ENCODE results near the gene SPPL3. TPM values are rescaled to one million over a fixed set of nuclear protein-coding genes. Genes with fewer than 3 reads are reported as not detected.

Gene SPPL3
- total RNA-seq, 2 donors from 2014 or later: 44.6 to 60.7 TPM

GRCh38 chr12:120726961-120727360, 177.2 kb downstream of the SPPL3 start:
- no peak overlapping the region for H3K4me3 Mint-ChIP-seq
- H3K36me3 Mint-ChIP-seq (ENCODE audit: low read depth): peaks cover 6% of the 10 kb centered on the region
- peaks cover 21% of the 10 kb centered on the region for H3K4me1 Mint-ChIP-seq
- no peaks in the 10 kb centered on the region for H3K9me3 ChIP-seq (ENCODE audit: control insufficient read depth, low read length, poor library complexity, severe bottlenecking)
- H3K27ac Mint-ChIP-seq: no peak overlapping the region
- H3K27me3 Mint-ChIP-seq: no peaks in the 10 kb centered on the region
- ATAC-seq (no peak), DNase-seq (no peak)

DNA sequence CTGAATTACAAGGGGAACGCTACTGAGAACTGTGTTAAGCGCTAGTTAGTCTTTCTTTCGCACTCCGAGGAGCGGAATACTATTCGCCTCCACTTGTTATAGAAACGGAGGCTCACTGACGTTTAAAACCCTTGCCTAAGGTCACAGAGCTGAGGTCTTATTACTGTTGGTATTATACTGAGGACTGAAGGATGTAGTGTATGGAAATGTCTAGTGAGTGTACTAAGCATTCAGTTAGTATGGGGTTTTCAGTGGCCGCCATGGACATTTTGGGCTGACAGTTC, 177.7 kb downstream of the SPPL3 start:
- H3K9me3 ChIP-seq (ENCODE audit: control insufficient read depth, low read length, poor library complexity, severe bottlenecking): no peaks in the 10 kb centered on the region
- no peaks in the 10 kb centered on the region for H3K27me3 Mint-ChIP-seq
- H3K27ac Mint-ChIP-seq: peak overlapping the region; percentile 51
- DNase-seq: no peak
- peak overlapping the region; percentile 93 for H3K4me3 Mint-ChIP-seq
- peaks cover 21% of the 10 kb centered on the region for H3K4me1 Mint-ChIP-seq
- peaks cover 6% of the 10 kb centered on the region for H3K36me3 Mint-ChIP-seq (ENCODE audit: low read depth)
- no peak for ATAC-seq

DNA sequence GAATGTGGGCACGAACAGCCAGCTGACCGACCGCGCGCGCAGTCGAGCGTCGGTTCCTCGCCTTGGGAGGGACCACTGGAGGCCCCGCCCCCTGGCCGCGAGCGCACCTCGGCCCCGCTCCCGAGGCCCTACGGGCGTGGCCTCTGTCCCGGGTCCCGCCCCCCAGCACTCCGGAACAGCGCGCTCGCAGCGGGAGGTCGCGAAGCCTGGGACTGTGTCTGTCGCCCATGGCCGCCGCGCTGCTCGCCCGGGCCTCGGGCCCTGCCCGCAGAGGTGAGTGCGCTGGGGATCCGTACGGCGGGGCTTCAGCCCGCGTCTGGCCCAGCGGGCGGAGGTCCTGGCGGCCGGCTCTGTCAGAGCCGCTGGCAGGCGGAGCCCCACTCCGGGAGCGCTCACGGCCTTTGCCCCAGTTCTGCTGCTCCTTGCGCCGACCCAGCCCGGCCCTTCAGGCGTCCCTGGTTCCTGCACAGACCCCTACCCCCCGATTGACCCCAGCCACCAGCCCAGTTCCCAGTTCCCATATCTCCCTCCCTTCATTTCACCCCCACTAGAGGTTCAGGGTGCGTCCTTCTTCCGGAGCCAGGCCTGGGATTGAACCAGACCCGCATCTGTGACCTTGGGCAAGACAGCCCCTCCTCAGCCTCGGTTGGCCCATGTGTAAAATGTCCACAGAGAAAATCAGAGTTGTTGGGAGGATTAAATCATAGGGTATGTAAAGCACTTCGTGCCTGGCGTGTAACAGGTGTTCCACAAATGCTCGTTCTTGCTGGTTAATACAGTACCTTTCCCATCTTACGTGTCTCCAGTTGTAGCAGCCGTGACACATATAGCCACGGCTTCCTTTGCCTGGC, 178.3 kb downstream of the SPPL3 start, which contains the start of gene ACADS:
ACADS (plus strand) TSS at position 168 of the 851 bp plus-strand sequence; CDS start at position 228, 60 bp downstream.
- DNase-seq (peak; percentile 82 to 93 (median 86)), ATAC-seq (peak; percentile 100)
- H3K27me3 Mint-ChIP-seq: no peaks in the 10 kb centered on the region
- peaks cover 6% of the 10 kb centered on the region for H3K36me3 Mint-ChIP-seq (ENCODE audit: low read depth)
- peaks cover 21% of the 10 kb centered on the region for H3K4me1 Mint-ChIP-seq
- H3K9me3 ChIP-seq (ENCODE audit: control insufficient read depth, low read length, poor library complexity, severe bottlenecking): no peaks in the 10 kb centered on the region
- peak within 1 kb of the TSS; percentile 93 for H3K4me3 Mint-ChIP-seq
- H3K27ac Mint-ChIP-seq: peak within 1 kb of the TSS; percentile 53

DNA sequence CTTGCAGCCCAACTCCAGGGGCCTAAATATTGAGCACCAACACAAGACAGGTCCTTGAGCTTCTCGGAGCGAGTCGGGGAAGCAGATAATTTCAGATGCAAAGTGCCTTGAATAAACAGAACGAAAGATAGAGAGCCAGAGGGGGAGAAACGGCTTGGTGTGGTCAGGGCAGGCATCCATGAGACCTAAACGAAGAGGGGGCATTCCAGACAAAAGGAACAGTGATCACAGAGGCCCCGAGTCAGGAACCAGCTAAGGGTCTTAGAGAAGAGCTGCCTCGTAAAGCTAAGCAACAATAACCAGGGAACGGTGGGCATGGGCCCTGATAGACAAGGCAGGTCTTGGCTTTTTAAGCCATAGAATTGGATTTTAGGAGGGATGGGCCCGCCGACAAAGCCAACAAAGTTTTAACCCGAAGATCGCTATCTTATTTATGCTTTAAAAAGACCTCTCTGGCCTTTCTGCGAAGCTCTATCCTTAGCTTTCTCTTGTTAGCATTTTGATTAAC, 179.0 kb downstream of the SPPL3 start:
- Mint-ChIP-seq H3K4me1 (peaks cover 21% of the 10 kb centered on the region), H3K36me3 (ENCODE audit: low read depth) (peaks cover 2% of the 10 kb centered on the region), H3K27me3 (no peaks in the 10 kb centered on the region), H3K4me3 (peak overlapping the region; percentile 93), H3K27ac (peak overlapping the region; percentile 53)
- H3K9me3 ChIP-seq (ENCODE audit: control insufficient read depth, low read length, poor library complexity, severe bottlenecking): no peaks in the 10 kb centered on the region
- no peak for DNase-seq
- no peak for ATAC-seq

GRCh38 chr12:120724720-120725119, 179.4 kb downstream of the SPPL3 start:
- Mint-ChIP-seq H3K4me1 (peaks cover 20% of the 10 kb centered on the region), H3K27ac (peak overlapping the region; percentile 53), H3K4me3 (peak overlapping the region; percentile 93), H3K27me3 (no peaks in the 10 kb centered on the region), H3K36me3 (ENCODE audit: low read depth) (no peaks in the 10 kb centered on the region)
- DNase-seq (no peak), ATAC-seq (no peak)
- no peaks in the 10 kb centered on the region for H3K9me3 ChIP-seq (ENCODE audit: control insufficient read depth, low read length, poor library complexity, severe bottlenecking)

DNA sequence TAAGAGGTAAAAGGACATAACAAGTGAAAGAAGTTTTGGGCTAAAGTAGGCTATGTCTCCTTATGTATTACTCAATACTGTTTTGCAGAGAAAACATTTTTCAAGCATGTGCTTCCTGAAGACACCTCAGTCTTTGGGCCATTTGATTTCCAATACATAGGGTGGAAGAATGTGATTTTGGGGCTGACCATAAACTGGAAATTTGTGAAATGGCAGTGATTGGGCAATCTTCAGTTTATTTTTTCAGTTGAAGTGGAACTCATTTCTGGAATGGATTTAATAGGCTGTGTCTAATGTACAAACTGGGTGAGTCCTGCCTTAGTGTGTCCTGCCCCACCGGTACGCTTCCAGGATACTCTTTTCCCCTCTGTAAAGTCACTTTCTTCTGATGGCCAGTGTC, 181.4 kb downstream of the SPPL3 start:
- DNase-seq (no peak), ATAC-seq (no peak)
- no peaks in the 10 kb centered on the region for H3K9me3 ChIP-seq (ENCODE audit: control insufficient read depth, low read length, poor library complexity, severe bottlenecking)
- peaks cover 8% of the 10 kb centered on the region for H3K36me3 Mint-ChIP-seq (ENCODE audit: low read depth)
- no peak overlapping the region for H3K4me3 Mint-ChIP-seq
- peaks cover 26% of the 10 kb centered on the region for H3K4me1 Mint-ChIP-seq
- no peak overlapping the region for H3K27ac Mint-ChIP-seq
- H3K27me3 Mint-ChIP-seq: no peaks in the 10 kb centered on the region

- no peak for DNase-seq
- ATAC-seq: no peak
- no peak overlapping the region for H3K4me3 Mint-ChIP-seq
- no peaks in the 10 kb centered on the region for H3K27me3 Mint-ChIP-seq
- peak overlapping the region; percentile 43 for H3K27ac Mint-ChIP-seq
- H3K4me1 Mint-ChIP-seq: peaks cover 26% of the 10 kb centered on the region
- peaks cover 8% of the 10 kb centered on the region for H3K36me3 Mint-ChIP-seq (ENCODE audit: low read depth)
- no peaks in the 10 kb centered on the region for H3K9me3 ChIP-seq (ENCODE audit: control insufficient read depth, low read length, poor library complexity, severe bottlenecking)
Observed at GRCh38 chr12:120721866-120722265, 182.3 kb downstream of the SPPL3 start.

- no peaks in the 10 kb centered on the region for H3K27me3 Mint-ChIP-seq
- ATAC-seq: no peak
- peaks cover 13% of the 10 kb centered on the region for H3K36me3 Mint-ChIP-seq (ENCODE audit: low read depth)
- no peaks in the 10 kb centered on the region for H3K9me3 ChIP-seq (ENCODE audit: control insufficient read depth, low read length, poor library complexity, severe bottlenecking)
- peaks cover 21% of the 10 kb centered on the region for H3K4me1 Mint-ChIP-seq
- peak overlapping the region; percentile 21 for H3K4me3 Mint-ChIP-seq
- DNase-seq: no peak
- peak overlapping the region; percentile 2 for H3K27ac Mint-ChIP-seq
Observed at GRCh38 chr12:120720987-120721801, 183.0 kb downstream of the SPPL3 start.

GRCh38 chr12:120720234-120720986, 183.7 kb downstream of the SPPL3 start:
- no peak for DNase-seq
- Mint-ChIP-seq H3K4me3 (no peak overlapping the region), H3K27ac (peak overlapping the region; percentile 2), H3K27me3 (no peaks in the 10 kb centered on the region), H3K4me1 (peaks cover 16% of the 10 kb centered on the region), H3K36me3 (ENCODE audit: low read depth) (peaks cover 13% of the 10 kb centered on the region)
- no peaks in the 10 kb centered on the region for H3K9me3 ChIP-seq (ENCODE audit: control insufficient read depth, low read length, poor library complexity, severe bottlenecking)
- ATAC-seq: no peak

- H3K27me3 Mint-ChIP-seq: no peaks in the 10 kb centered on the region
- peaks cover 9% of the 10 kb centered on the region for H3K4me1 Mint-ChIP-seq
- DNase-seq (no peak), ATAC-seq (no peak)
- H3K9me3 ChIP-seq (ENCODE audit: control insufficient read depth, low read length, poor library complexity, severe bottlenecking): no peaks in the 10 kb centered on the region
- H3K4me3 Mint-ChIP-seq: no peak overlapping the region
- H3K27ac Mint-ChIP-seq: no peak overlapping the region
- peaks cover 13% of the 10 kb centered on the region for H3K36me3 Mint-ChIP-seq (ENCODE audit: low read depth)
Observed at GRCh38 chr12:120719496-120720233, 184.5 kb downstream of the SPPL3 start.

DNA sequence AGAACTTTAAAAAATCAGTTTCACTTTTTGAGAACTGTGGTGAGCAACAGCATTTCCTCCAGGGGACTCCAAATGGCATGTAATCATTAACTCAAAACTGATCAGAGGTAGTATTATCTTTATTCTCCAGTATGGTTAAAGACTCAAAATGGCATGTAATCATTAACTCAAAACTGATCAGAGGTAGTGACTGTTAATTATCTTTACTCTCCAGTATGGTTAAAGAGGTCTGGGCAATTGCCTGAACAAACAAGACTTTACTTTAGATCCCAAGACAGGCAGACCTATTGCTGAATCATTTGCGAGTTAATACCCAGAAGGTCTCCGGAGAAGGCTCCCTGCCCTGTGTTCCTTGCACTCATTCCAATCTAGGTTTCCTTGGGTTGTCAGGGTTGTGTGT, 185.1 kb downstream of the SPPL3 start:
- ATAC-seq (no peak), DNase-seq (no peak)
- Mint-ChIP-seq H3K4me1 (peaks cover 9% of the 10 kb centered on the region), H3K27ac (no peak overlapping the region), H3K4me3 (no peak overlapping the region), H3K36me3 (ENCODE audit: low read depth) (peaks cover 13% of the 10 kb centered on the region), H3K27me3 (no peaks in the 10 kb centered on the region)
- H3K9me3 ChIP-seq (ENCODE audit: control insufficient read depth, low read length, poor library complexity, severe bottlenecking): no peaks in the 10 kb centered on the region

DNA sequence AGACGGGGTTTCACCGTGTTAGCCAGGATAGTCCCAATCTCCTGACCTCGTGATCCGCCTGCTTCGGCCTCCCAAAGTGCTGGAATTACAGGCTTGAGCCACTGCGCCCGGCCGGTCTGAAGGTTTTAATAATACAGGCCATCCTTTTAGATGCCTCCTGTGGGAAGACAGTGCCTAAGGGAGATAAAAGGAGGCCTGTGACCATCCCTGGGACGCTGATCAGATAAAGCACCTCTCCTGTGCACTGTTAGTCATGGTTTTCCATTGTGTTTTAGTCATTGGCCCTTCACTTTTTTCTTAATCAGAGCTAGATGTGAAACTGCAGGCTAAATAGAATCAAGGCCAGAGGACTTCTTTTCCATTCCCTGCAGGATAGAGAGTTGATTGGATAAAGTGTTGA, 186.1 kb downstream of the SPPL3 start:
- Mint-ChIP-seq H3K27me3 (no peaks in the 10 kb centered on the region), H3K4me3 (no peak overlapping the region), H3K36me3 (ENCODE audit: low read depth) (peaks cover 13% of the 10 kb centered on the region), H3K27ac (no peak overlapping the region), H3K4me1 (peaks cover 13% of the 10 kb centered on the region)
- DNase-seq (no peak), ATAC-seq (no peak)
- no peaks in the 10 kb centered on the region for H3K9me3 ChIP-seq (ENCODE audit: control insufficient read depth, low read length, poor library complexity, severe bottlenecking)

Measured in T-helper 17 cell (primary cell).